ACHN (cell line): ENCODE results near the gene NEU2.

Source experiments
- DNase-seq: peaks from one replicate; pipeline ENCODE4 v3.0.0-alpha.2; 2015
- in situ Hi-C: cut with HindIII; loops from 2 replicates; pipeline ENCODE4 v1.10.0; 2017; ENCODE audit warnings: low sequenced_read_pairs, low pct_ligation_motif_present, low pct_unique_long_range_greater_than_20kb

Gene NEU2

DNA sequence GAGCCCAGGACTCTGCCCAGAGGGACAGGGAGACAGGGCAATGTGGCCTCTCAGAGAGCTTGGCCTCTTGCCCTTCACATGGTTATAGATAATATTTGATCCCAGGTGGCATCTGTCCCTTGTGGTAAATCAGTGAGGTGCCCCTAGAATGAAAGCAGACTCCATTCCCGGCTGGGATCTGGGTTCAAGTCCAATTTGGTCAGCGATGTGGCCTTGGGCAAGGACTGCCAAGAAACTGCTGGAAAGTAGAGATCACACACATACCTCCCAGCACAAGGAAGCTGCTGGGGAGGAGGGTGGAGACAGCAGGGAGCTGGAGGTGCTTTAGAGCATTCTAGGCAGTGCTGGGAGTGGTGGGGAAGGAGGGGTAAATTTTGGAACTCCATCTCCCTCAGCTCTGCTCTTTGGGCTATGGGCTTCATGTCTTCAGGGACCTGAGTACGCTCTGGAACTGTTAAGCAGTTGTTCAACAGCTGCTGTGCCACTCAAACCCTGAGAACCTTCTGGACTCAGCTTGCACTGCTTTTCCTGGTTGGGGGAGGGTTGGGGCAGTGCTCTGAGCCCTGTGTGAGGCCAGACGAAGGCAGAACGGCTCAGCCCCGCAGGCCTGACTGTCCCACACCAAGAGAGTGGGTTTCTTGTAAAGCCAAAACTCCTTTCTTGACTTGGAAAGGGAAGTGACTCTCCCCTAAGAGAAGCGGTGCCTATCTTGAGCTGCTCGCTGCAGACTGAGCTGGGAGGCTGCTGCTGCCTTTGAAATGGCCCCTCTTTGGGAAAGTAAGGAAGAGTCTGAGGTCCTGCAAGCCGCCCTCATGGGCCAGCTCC lies 50.7 kb downstream of the NEU2 start:
- in situ Hi-C loops: no loop called here

DNA sequence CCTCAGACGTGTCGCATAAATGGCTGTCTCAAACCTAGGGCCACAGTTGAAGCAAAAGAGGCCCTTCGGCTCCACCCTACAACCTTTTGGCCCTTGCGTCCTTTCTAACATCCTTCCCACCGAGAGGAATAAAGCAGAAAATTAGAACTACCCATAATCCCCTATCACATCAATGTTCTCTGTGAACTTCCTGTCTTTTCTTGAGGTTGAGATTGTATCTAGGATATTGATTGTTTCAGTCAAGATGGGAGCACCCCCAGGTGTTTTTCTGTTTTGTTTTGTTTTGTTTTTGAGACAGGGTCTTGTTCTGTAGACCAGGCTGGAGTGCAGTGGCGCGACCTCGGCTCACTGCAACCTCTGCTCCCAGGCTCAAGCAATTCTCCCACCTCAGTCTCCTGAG lies 51.3 kb downstream of the NEU2 start:
- in situ Hi-C loops: no loop called here
- no peak for DNase-seq

More for the DNA sequence above, 50.7 kb downstream of the NEU2 start:
- DNase-seq: no peak

DNA sequence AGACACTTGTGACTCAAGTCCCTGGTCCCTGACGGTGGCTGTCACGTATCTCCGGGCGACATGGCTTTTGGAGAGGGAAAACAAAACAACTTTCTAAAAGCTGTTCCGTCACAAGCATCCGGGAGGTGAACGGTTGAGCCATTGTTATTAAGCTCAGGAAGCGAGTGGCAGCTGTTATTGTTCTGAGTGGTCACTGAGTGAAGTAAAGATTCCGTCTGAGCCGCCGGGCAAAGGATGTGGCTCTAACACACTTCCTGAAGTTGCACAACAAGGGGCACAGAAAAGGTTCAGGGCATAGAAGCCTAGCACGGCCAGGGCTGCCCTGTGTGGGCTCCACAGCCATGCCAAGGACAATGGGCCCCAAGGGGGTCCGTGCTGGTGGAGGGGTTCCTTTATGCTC lies 52.0 kb downstream of the NEU2 start:
- in situ Hi-C loops: no loop called here
- no peak for DNase-seq
